Peyer's patch (tissue), 4 donors: ENCODE measurements around the gene DEPDC4. TPM values are rescaled to one million over a fixed set of nuclear protein-coding genes. Genes with fewer than 3 reads are reported as not detected.
A peak's percentile ranks its signal among the peaks of the same experiment; 100 is the strongest.

Experiments used
- DNase-seq, 3 donors: peaks; one replicate each; pipeline ENCODE4 v3.0.0-alpha.2; 2017 to 2019
- H3K27ac ChIP-seq, 4 donors: fragments of 200-600 bp; sonication (generic); one replicate each; pipeline ENCODE4 v1.5.1; 2016 to 2019
- H3K27me3 ChIP-seq, 2 donors: fragments of 200-600 bp; sonication (generic); one replicate each; pipeline ENCODE4 v1.5.1; 2019
- H3K36me3 ChIP-seq, 3 donors: fragments of 200-600 bp; sonication (generic); one replicate each; pipeline ENCODE4 v1.5.1; 2016 to 2019
- H3K4me1 ChIP-seq, 4 donors: fragments of 200-600 bp; sonication (generic); one replicate each; pipeline ENCODE4 v1.5.1; 2016 to 2019
- H3K4me3 ChIP-seq, 4 donors: fragments of 200-600 bp; sonication (generic); 1 replicate in 3 of 4; 2 replicates in 1 of 4; pipeline ENCODE4 v1.5.1; 2016 to 2019; ENCODE audit warnings: mild to moderate bottlenecking in 1 of 4
- H3K9me3 ChIP-seq, 4 donors: fragments of 200-600 bp; sonication (generic); one replicate each; pipeline ENCODE4 v1.5.1; 2016 to 2019; ENCODE audit warnings: mild to moderate bottlenecking in 1 of 4
- CTCF ChIP-seq, 6 experiments: fragments of 450-650 bp in 4 of 6; fragments of 200-600 bp in 2 of 6; sonication (generic) in 1 of 6; IDR thresholded peaks; one replicate each; pipeline ENCODE4 v1.5.1; 2017 to 2019; ENCODE audit warnings: antibody characterized with exemption in 6 of 6, mild to moderate bottlenecking in 3 of 6, moderate library complexity in 1 of 6
- POLR2A ChIP-seq, 2 donors: fragments of 450-650 bp; IDR thresholded peaks; one replicate each; pipeline ENCODE4 v1.5.1; 2017; ENCODE audit warnings: antibody characterized with exemption in 2 of 2, mild to moderate bottlenecking in 2 of 2, moderate library complexity in 2 of 2
- total RNA-seq, 4 donors: library from RNA; depleted of rRNA; stranded (reverse); fragments of >200 nt; gene quantifications; one replicate each; pipeline ENCODE4 v1.1.0, GENCODE V29; 2016

The DEPDC4 gene
- total RNA-seq, 4 donors from 2014 or later: 1.4 to 2.0 TPM; not detected in 2

GRCh38 chr12:100247765-100248164 is 19.1 kb downstream of the DEPDC4 start:
- Histone ChIP-seq H3K4me1 (peaks cover 0 to 4% (median 0%) of the 10 kb centered on the region in 4 donors), H3K9me3 (no peaks in the 10 kb centered on the region), H3K27me3 (no peaks in the 10 kb centered on the region), H3K36me3 (no peaks in the 10 kb centered on the region), H3K27ac (no peak overlapping the region), H3K4me3 (no peak overlapping the region)
- no peak for DNase-seq
- TF ChIP-seq CTCF (IDR thresholded peaks at IDR 0.05): no peak
- no peak for TF ChIP-seq POLR2A (IDR thresholded peaks at IDR 0.05)

- H3K9me3 ChIP-seq: no peaks in the 10 kb centered on the region
- no peak overlapping the region for H3K4me3 ChIP-seq
- no peaks in the 10 kb centered on the region for H3K36me3 ChIP-seq
- DNase-seq: no peak
- H3K4me1 ChIP-seq: no peaks in the 10 kb centered on the region
- TF ChIP-seq CTCF (IDR thresholded peaks at IDR 0.05) (no peak), POLR2A (IDR thresholded peaks at IDR 0.05) (no peak)
- no peak overlapping the region for H3K27ac ChIP-seq
- no peaks in the 10 kb centered on the region for H3K27me3 ChIP-seq
Measured at GRCh38 chr12:100243137-100243536, 23.7 kb downstream of the DEPDC4 start.

GRCh38 chr12:100239589-100239988 is 27.3 kb downstream of the DEPDC4 start:
- Histone ChIP-seq H3K4me1 (no peaks in the 10 kb centered on the region), H3K36me3 (no peaks in the 10 kb centered on the region), H3K27me3 (no peaks in the 10 kb centered on the region), H3K27ac (no peak overlapping the region), H3K4me3 (no peak overlapping the region), H3K9me3 (no peaks in the 10 kb centered on the region)
- no peak for TF ChIP-seq CTCF (IDR thresholded peaks at IDR 0.05)
- TF ChIP-seq POLR2A (IDR thresholded peaks at IDR 0.05): no peak
- DNase-seq: no peak

- no peak overlapping the region for H3K27ac ChIP-seq
- DNase-seq: no peak
- H3K9me3 ChIP-seq: no peaks in the 10 kb centered on the region
- no peaks in the 10 kb centered on the region for H3K27me3 ChIP-seq
- H3K4me1 ChIP-seq: no peaks in the 10 kb centered on the region
- H3K36me3 ChIP-seq: no peaks in the 10 kb centered on the region
- no peak overlapping the region for H3K4me3 ChIP-seq
- no peak for TF ChIP-seq CTCF (IDR thresholded peaks at IDR 0.05)
- TF ChIP-seq POLR2A (IDR thresholded peaks at IDR 0.05): no peak
Measured at GRCh38 chr12:100238801-100239200, 28.1 kb downstream of the DEPDC4 start.

GRCh38 chr12:100234591-100235304 is 32.1 kb downstream of the DEPDC4 start:
- no peak overlapping the region for H3K4me3 ChIP-seq
- DNase-seq: no peak

More at GRCh38 chr12:100234591-100235304, 32.1 kb downstream of the DEPDC4 start:
- Histone ChIP-seq H3K27ac (peak overlapping the region in 3 of 4 donors; percentile 38 to 49 (median 42)), H3K27me3 (no peaks in the 10 kb centered on the region), H3K9me3 (no peaks in the 10 kb centered on the region), H3K4me1 (no peaks in the 10 kb centered on the region), H3K36me3 (no peaks in the 10 kb centered on the region)
- TF ChIP-seq POLR2A (IDR thresholded peaks at IDR 0.05) (no peak), CTCF (IDR thresholded peaks at IDR 0.05) (peak; percentile 24 to 81 (median 75))
